Measurements from ENCODE around the gene OVAAL. TPM values are rescaled to one million over a fixed set of nuclear protein-coding genes. Genes with fewer than 3 reads are reported as not detected.

Gene OVAAL
- 1.5 TPM for total RNA-seq
- long read RNA-seq = 0 reads

GRCh38 chr1:180558664-180559063 lies at the start of gene OVAAL:
TSS of gene OVAAL (plus strand) at chr1:180558964.
- intact Hi-C loops (cut with micrococcal nuclease) = no loop called here
- no peak for ATAC-seq
- no peak for DNase-seq

GRCh38 chr1:180510882-180511281 lies 47.9 kb upstream of the OVAAL start:
- intact Hi-C loops (cut with micrococcal nuclease) = no loop called here
- ATAC-seq = no peak

GRCh38 chr1:180513531-180513930 lies 45.2 kb upstream of the OVAAL start:
- DNase-seq (no peak), ATAC-seq (no peak)
- intact Hi-C loops (cut with micrococcal nuclease) = no loop called here

More at GRCh38 chr1:180510882-180511281, 47.9 kb upstream of the OVAAL start:
- no peak for DNase-seq

- DNase-seq (no peak), ATAC-seq (no peak)
- intact Hi-C loops (cut with micrococcal nuclease) = loop anchor here (5.0 kb wide), 1 partner anchor 347 kb away; no protein-coding TSS in a partner anchor
These were observed 43.4 kb upstream of the OVAAL start for GRCh38 chr1:180515364-180515763.

GRCh38 chr1:180515857-180516388 lies 42.8 kb upstream of the OVAAL start:
- intact Hi-C loops (cut with micrococcal nuclease) = loop anchor here (5.0 kb wide), 1 partner anchor 346 kb away; no protein-coding TSS in a partner anchor
- DNase-seq = peak; percentile 47

DNA sequence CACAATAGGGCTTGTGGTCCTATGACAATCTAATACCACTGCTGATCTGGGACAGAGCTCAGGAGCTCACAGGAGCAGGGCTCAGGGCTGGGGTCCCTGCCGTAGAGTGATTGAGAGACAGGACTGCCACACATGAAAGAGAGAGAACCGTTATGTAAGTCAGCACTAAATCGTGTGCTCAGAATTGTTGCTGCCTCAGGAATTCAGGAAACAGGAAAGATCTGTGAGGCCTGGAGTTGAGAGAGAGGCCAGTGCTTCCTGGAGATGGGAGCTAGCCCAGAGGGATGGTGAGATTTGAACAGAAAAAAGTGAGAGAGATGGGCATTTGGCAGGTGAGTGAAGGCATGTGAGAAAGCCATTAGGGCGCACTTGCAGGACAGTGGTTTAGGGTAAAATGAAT lies 38.9 kb upstream of the OVAAL start:
- DNase-seq (no peak), ATAC-seq (no peak)
- intact Hi-C loops (cut with micrococcal nuclease) = loop anchor here (5.0 kb wide), 1 partner anchor 342 kb away; no protein-coding TSS in a partner anchor

More at GRCh38 chr1:180515857-180516388, 42.8 kb upstream of the OVAAL start:
- ATAC-seq = peak; percentile 98

- intact Hi-C loops (cut with micrococcal nuclease) = no loop called here
- DNase-seq = no peak
- no peak for ATAC-seq
These were observed 37.1 kb upstream of the OVAAL start for GRCh38 chr1:180521474-180522212.

DNA sequence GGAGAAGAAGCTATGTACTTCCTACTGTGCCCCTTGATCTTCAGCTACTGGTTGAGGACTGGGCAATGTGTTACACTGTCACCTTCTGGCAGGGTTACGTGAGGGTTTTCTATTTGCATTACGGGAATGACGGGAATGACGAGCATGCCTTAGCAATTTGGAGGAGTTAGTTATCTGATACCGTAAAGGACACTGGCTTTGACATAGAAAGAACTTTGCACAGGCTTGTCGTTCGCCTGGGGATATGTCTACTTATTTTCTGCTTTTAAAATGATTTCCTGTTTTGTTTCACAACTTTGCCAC lies 36.6 kb upstream of the OVAAL start:
- ATAC-seq (peak; percentile 22), DNase-seq (no peak)
- intact Hi-C loops (cut with micrococcal nuclease) = no loop called here

DNA sequence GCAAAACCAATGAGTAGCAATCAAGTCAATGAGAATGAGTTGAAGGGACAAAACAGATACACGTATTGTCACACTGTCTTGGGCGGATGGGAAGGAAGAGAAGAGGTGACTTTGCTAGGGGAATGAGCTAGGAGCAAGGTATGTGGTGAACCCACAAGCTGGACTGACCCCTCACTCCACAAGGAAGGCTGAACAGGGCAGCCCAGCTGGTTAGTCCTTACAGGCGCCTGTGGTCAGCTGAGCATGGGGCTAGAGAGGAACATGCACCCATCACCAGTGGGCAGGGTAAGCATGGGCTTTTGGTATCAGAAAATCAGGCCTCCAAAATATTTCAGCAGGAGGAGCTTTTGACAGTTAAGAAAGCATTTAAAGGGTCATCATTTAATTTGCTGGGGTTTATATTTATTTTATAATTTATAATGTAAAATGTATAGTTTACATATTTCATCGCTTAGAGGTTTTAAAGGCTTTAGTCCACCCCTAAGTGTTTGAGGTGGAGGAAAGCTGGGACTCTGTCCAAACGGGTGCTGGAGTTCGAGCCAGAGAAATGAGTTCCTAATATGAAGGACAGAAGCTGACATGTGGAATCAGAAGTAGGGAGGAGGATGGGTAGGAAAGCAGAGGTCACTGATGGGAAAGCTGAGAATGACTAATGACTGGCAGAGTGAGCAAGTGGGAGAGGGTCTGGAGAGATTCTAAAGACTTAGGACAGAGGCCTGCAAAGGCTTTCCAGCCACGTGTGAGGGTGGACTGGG lies 34.4 kb upstream of the OVAAL start:
- intact Hi-C loops (cut with micrococcal nuclease) = no loop called here
- peak; percentile 62 for ATAC-seq

DNA sequence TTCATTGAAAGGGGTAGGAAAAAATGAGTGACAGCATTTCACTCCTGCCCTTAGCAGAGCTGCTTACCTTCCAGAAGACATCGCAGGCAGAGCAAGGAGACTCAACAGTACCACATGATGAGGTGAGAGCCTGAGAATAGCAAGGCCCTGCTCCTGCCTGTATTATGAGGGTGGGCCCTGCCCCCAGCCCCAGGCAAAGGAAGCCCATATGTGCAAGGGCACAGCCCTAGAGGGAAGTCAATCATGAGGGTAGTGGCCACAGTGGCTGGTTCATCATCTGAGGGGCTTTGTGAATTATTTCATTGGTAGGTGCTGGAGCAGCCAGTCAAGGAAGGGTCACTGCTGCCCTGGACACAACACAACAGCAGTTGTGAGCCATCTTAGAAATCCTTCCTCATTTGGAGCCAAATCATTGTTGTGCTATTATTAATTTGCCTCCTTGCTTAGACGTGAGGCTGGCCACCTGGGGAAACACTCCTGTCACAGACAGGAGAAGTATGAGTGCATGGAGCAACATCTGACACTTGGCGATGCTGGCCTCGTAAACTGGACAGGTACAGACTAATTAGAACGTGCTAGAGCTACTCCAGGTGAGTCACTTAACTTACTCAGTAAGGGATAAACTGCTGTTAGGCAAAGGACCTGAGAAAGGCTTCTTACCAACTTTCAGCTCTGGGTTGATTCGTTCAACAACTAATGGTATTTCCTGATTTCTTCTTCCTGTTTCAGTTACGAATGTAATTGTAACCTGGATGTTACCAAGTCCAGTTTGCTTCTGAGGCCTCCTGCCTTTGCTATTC lies 33.6 kb upstream of the OVAAL start:
- intact Hi-C loops (cut with micrococcal nuclease) = no loop called here
- no peak for ATAC-seq
- DNase-seq = no peak

More for the DNA sequence above, 34.4 kb upstream of the OVAAL start:
- DNase-seq = no peak

GRCh38 chr1:180525715-180526039 lies 33.1 kb upstream of the OVAAL start:
- intact Hi-C loops (cut with micrococcal nuclease) = no loop called here
- ATAC-seq (no peak), DNase-seq (no peak)

DNA sequence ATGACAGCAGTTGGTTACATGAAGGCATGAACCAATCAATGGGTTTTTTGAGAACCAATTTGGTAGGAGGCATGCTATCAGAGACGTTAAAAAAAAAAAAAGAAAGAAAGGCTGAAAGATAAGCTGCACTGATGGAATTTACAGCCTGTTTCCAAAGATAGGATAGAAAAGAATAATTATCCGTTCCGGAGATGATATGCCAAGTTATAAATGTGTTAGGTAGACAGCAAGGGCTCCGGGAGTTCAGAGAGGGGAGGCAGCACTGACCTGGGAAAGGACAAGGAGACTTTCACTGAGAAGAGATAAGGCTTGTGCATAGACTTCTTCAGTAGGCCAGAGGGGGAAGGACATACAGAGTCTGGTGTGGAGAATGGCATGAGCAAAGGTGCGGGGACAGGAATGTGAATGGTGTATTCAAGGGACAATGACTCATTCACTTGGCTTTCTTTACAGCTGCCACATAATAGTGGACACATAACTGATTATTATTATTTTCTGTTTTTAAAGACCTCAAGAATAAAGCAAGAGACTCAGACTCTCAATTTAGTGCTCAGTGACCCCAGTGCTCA lies 31.6 kb upstream of the OVAAL start:
- ATAC-seq (peak; percentile 24), DNase-seq (no peak)
- intact Hi-C loops (cut with micrococcal nuclease) = no loop called here

DNA sequence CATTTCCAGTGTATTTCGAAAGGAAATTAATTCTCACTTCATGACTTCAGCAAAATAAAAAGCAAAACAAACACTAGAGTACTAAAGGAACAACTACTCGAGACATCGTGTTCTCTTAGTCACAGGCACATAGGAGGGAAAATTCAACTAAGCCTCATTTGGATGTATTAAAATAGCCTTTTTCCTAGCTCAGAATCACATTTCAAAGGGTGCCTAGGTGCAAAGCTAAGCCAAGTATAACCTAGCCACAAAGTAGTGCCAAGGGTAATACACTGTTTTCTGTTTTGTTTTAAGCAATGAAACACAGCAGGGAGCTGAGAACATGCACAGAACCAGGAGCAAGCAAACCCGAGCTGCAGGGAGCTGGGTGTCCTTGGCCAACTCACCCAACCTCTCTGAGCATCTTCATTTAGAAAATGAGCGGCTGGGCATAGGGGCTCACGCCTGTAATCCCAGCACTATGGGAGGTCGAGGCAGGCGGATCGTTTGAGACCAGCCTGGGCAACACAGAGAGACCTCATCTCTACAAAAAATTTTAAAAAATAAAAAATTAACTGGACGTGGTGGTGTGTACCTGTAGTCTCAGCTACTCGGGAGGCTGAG lies 29.8 kb upstream of the OVAAL start:
- ATAC-seq (no peak), DNase-seq (no peak)
- intact Hi-C loops (cut with micrococcal nuclease) = no loop called here

DNA sequence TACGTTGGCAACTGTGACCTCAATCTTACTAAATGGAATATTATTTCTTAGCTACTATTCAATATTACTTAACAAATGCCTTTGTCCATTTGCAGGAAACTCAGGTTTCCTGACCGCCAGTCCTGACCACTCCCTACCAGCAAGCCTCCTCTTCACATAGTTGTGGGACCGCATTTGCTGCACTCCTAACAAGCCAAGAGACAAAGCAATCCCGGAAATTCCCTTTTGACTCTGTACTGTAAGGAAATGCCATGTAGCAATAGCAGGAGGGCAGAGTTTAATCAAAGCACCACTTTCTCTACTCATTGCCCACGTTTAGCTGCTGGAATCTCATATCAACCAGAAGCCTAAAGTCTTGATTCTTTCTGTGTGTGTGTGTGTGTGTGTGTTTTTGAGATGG lies 28.3 kb upstream of the OVAAL start:
- DNase-seq (no peak), ATAC-seq (peak; percentile 45)
- intact Hi-C loops (cut with micrococcal nuclease) = loop anchor here (5.0 to 10.0 kb wide), 2 partner anchors 104 to 332 kb away; partner anchors contain the start of gene XPR1

- ATAC-seq (no peak), DNase-seq (no peak)
- intact Hi-C loops (cut with micrococcal nuclease) = loop anchor here (5.0 to 10.0 kb wide), 2 partner anchors 102 to 329 kb away; partner anchors contain the start of gene XPR1
These were observed 25.9 kb upstream of the OVAAL start for GRCh38 chr1:180532854-180533253.

DNA sequence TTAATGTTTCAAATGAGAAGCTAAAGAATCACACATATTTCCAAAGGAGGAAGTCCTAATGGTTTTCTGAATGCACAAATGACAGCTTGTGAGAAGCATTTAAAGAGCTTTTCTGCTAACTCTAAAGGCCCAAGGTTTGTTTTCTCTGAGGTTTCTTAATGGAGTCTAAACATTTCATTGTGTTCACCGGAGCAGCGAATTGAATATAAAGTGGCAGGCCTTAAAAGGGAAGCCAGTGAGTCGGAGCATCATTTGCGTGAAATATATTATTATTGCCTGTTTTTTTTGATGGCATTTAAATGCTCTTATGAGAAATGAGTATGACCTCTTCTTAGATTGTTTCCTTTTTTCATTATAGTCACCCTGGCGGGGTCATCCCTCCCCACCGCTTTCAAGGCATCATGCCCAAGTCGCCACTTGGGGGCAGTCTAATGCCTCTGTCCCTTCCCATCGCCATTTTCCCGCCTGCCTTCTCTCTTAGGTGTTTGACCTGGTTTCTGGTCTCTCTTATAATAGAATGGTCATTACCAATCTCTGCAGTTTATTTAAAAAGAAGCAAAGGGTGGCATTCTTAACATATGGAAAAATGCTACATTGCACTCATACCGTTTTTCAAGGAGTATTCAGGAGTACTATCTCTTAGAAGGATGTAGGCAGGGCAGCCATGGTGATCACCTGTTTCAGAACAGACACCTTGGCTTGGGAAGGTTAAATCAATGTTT lies 25.3 kb upstream of the OVAAL start:
- DNase-seq = peak; percentile 75
- intact Hi-C loops (cut with micrococcal nuclease) = loop anchor here (5.0 to 10.0 kb wide), 2 partner anchors 101 to 329 kb away; partner anchors contain the start of gene XPR1
- ATAC-seq = peak; percentile 86

DNA sequence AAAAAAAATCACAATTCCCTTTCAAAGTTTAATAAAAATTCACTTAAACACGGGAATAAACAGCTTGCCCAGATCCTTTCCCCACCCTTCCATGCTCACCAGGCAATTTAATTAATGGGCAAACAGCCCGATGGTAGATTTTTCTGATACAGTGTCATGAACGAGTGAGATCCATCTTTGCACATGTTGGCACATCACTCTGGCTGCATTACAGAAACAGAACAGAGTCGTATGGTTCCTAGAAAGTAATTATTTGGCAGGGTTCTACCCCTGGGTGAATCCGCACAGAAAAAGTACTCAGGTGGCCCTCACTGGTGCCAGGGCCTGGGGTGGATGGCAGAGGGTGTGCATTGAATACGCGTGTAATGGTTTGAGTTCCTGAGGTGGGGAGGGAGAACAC lies 24.6 kb upstream of the OVAAL start:
- ATAC-seq (no peak), DNase-seq (no peak)
- intact Hi-C loops (cut with micrococcal nuclease) = loop anchor here (5.0 to 10.0 kb wide), 2 partner anchors 101 to 328 kb away; partner anchors contain the start of gene XPR1
